Activated CD4-positive, alpha-beta memory T cell treated with anti-CD3 and anti-CD28 coated beads for 36 hours (primary cell): ENCODE results near the gene METAP1. TPM values are rescaled to one million over a fixed set of nuclear protein-coding genes. Genes with fewer than 3 reads are reported as not detected.
"Not testable (repeated sequence)": the region's sequence is repeated elsewhere in the genome, so short reads cannot be mapped to it uniquely, and the experiment has no call there.

Experiments used
- CTCF ChIA-PET: fragments of 350-600 bp; sonication (Branson Sonifier 250); formaldehyde crosslinking; loops from one replicate; lab custom pipeline; 2021; ENCODE audit warnings: antibody characterized with exemption, inconsistent platforms; lab: Charles Lee
- POLR2A ChIA-PET: fragments of 350-600 bp; sonication (Branson Sonifier 250); formaldehyde crosslinking; loops from one replicate; lab custom pipeline; 2021; ENCODE audit warnings: antibody characterized with exemption; lab: Charles Lee
- DNase-seq: peaks from one replicate; pipeline ENCODE4 v3.0.0-alpha.2; 2020
- H3K27ac Mint-ChIP-seq: one replicate; pipeline ENCODE4 v1.8.0; 2021; ENCODE audit warnings: mixed read lengths
- H3K27me3 Mint-ChIP-seq: one replicate; pipeline ENCODE4 v1.8.0; 2021; ENCODE audit warnings: mixed read lengths
- H3K36me3 Mint-ChIP-seq: one replicate; pipeline ENCODE4 v1.8.0; 2021; ENCODE audit warnings: mixed read lengths
- H3K4me1 Mint-ChIP-seq: one replicate; pipeline ENCODE4 v1.8.0; 2021; ENCODE audit warnings: low read depth, mixed read lengths
- H3K4me3 Mint-ChIP-seq: one replicate; pipeline ENCODE4 v1.8.0; 2021; ENCODE audit warnings: mild to moderate bottlenecking, mixed read lengths
- H3K9me3 Mint-ChIP-seq: one replicate; pipeline ENCODE4 v1.8.0; 2021; ENCODE audit warnings: mixed read lengths
- intact Hi-C: fragments of 100-400 bp; cut with micrococcal nuclease; formaldehyde crosslinking; loops from one replicate; pipeline ENCODE4 v1.15.1; 2023
- total RNA-seq, 2 experiments: library from RNA; stranded (reverse); gene quantifications; one replicate each; pipeline ENCODE4 v1.2.3, GENCODE V29; 2021

Gene METAP1
- total RNA-seq, 2 experiments from 2014 or later: 60.7 to 61.1 TPM

GRCh38 chr4:99059550-99059949 lies 64.0 kb downstream of the METAP1 start:
- DNase-seq: no peak
- no peaks in the 10 kb centered on the region for H3K27me3 Mint-ChIP-seq
- intact Hi-C loops: loop anchor here (10.0 kb wide), 1 partner anchor 795 kb away; the partner anchor contains the start of gene RAP1GDS1
- peaks cover 29% of the 10 kb centered on the region for H3K36me3 Mint-ChIP-seq
- H3K4me3 Mint-ChIP-seq: no peak overlapping the region
- no peaks in the 10 kb centered on the region for H3K9me3 Mint-ChIP-seq
- H3K4me1 Mint-ChIP-seq: peaks cover 21% of the 10 kb centered on the region
- CTCF ChIA-PET: interaction anchor here (8.5 kb wide), 1 partner anchor 63 kb away, joined by 216 read pairs; the partner anchor contains the start of gene METAP1
- H3K27ac Mint-ChIP-seq: no peak overlapping the region
- POLR2A ChIA-PET: no interaction called here

- DNase-seq: no peak
- peaks cover 41% of the 10 kb centered on the region for H3K36me3 Mint-ChIP-seq
- no peaks in the 10 kb centered on the region for H3K27me3 Mint-ChIP-seq
- CTCF ChIA-PET: interaction anchor here (0.9 kb wide), 1 partner anchor 560 kb away, joined by 3 read pairs; no protein-coding TSS in a partner anchor
- peaks cover 10% of the 10 kb centered on the region for H3K4me1 Mint-ChIP-seq
- no peak overlapping the region for H3K4me3 Mint-ChIP-seq
- POLR2A ChIA-PET: no interaction called here
- H3K27ac Mint-ChIP-seq: no peak overlapping the region
- intact Hi-C loops: no loop called here
- H3K9me3 Mint-ChIP-seq: peaks cover 5% of the 10 kb centered on the region
These were observed 65.7 kb downstream of the METAP1 start for GRCh38 chr4:99061048-99061700.

GRCh38 chr4:99062120-99062519 lies 66.6 kb downstream of the METAP1 start:
- intact Hi-C loops: no loop called here
- H3K27me3 Mint-ChIP-seq: no peaks in the 10 kb centered on the region
- ChIA-PET CTCF (interaction anchor here (1.6 kb wide), 1 partner anchor 67 kb away, joined by 3 read pairs; the partner anchor contains the start of gene METAP1), POLR2A (no interaction called here)
- no peak overlapping the region for H3K4me3 Mint-ChIP-seq
- peaks cover 9% of the 10 kb centered on the region for H3K4me1 Mint-ChIP-seq
- H3K27ac Mint-ChIP-seq: no peak overlapping the region
- DNase-seq: no peak
- H3K9me3 Mint-ChIP-seq: peaks cover 5% of the 10 kb centered on the region
- H3K36me3 Mint-ChIP-seq: peaks cover 46% of the 10 kb centered on the region

- POLR2A ChIA-PET, H3K4me1 Mint-ChIP-seq, CTCF ChIA-PET, H3K4me3 Mint-ChIP-seq, intact Hi-C loops, DNase-seq, H3K27me3 Mint-ChIP-seq, H3K9me3 Mint-ChIP-seq, H3K27ac Mint-ChIP-seq: not testable (repeated sequence)
- H3K36me3 Mint-ChIP-seq: peaks cover 38% of the 10 kb centered on the region
These were observed 70.0 kb downstream of the METAP1 start for GRCh38 chr4:99065521-99065920.

- H3K27ac Mint-ChIP-seq: no peak overlapping the region
- no peak for DNase-seq
- peaks cover 38% of the 10 kb centered on the region for H3K36me3 Mint-ChIP-seq
- no peak overlapping the region for H3K4me3 Mint-ChIP-seq
- H3K9me3 Mint-ChIP-seq: peaks cover 5% of the 10 kb centered on the region
- ChIA-PET CTCF (interaction anchor here (2.5 kb wide), 1 partner anchor 11 kb away, joined by 19 read pairs; no protein-coding TSS in a partner anchor), POLR2A (no interaction called here)
- H3K27me3 Mint-ChIP-seq: no peaks in the 10 kb centered on the region
- intact Hi-C loops: no loop called here
- H3K4me1 Mint-ChIP-seq: peaks cover 3% of the 10 kb centered on the region
These were observed 72.1 kb downstream of the METAP1 start for GRCh38 chr4:99067617-99068016.

- intact Hi-C loops: no loop called here
- Mint-ChIP-seq H3K36me3 (peaks cover 34% of the 10 kb centered on the region), H3K9me3 (no peaks in the 10 kb centered on the region), H3K27ac (no peak overlapping the region), H3K4me3 (no peak overlapping the region), H3K27me3 (no peaks in the 10 kb centered on the region), H3K4me1 (no peaks in the 10 kb centered on the region)
- DNase-seq: no peak
- ChIA-PET POLR2A (no interaction called here), CTCF (no interaction called here)
These were observed 75.6 kb downstream of the METAP1 start for GRCh38 chr4:99071159-99071558.

- intact Hi-C loops: no loop called here
- Mint-ChIP-seq H3K9me3 (no peaks in the 10 kb centered on the region), H3K27me3 (no peaks in the 10 kb centered on the region), H3K4me3 (no peak overlapping the region), H3K36me3 (peaks cover 39% of the 10 kb centered on the region), H3K27ac (no peak overlapping the region), H3K4me1 (no peaks in the 10 kb centered on the region)
- POLR2A ChIA-PET: interaction anchor here (1.6 kb wide), 1 partner anchor 14 kb away, joined by 4 read pairs; the partner anchor contains the start of gene ADH5
- DNase-seq: no peak
- CTCF ChIA-PET: interaction anchor here (0.9 to 1.9 kb wide), 2 partner anchors 19 to 79 kb away, joined by 3 to 5 read pairs; partner anchors contain the start of gene METAP1
These were observed 79.3 kb downstream of the METAP1 start for GRCh38 chr4:99074816-99075215.

GRCh38 chr4:99076292-99076976 lies 80.9 kb downstream of the METAP1 start:
- H3K36me3 Mint-ChIP-seq: peaks cover 39% of the 10 kb centered on the region
- no peaks in the 10 kb centered on the region for H3K9me3 Mint-ChIP-seq
- intact Hi-C loops: no loop called here
- H3K27ac Mint-ChIP-seq: no peak overlapping the region
- no peak overlapping the region for H3K4me3 Mint-ChIP-seq
- CTCF ChIA-PET: no interaction called here
- POLR2A ChIA-PET: interaction anchor here (1.6 kb wide), 1 partner anchor 12 kb away, joined by 4 read pairs; the partner anchor contains the start of gene ADH5
- DNase-seq: no peak
- no peaks in the 10 kb centered on the region for H3K4me1 Mint-ChIP-seq
- no peaks in the 10 kb centered on the region for H3K27me3 Mint-ChIP-seq

- Mint-ChIP-seq H3K27me3 (no peaks in the 10 kb centered on the region), H3K36me3 (peaks cover 42% of the 10 kb centered on the region), H3K9me3 (no peaks in the 10 kb centered on the region), H3K4me3 (no peak overlapping the region), H3K4me1 (peaks cover 1% of the 10 kb centered on the region), H3K27ac (no peak overlapping the region)
- ChIA-PET CTCF (no interaction called here), POLR2A (no interaction called here)
- no peak for DNase-seq
- intact Hi-C loops: no loop called here
These were observed 81.7 kb downstream of the METAP1 start for GRCh38 chr4:99077177-99077576.

- Mint-ChIP-seq H3K27ac (no peak overlapping the region), H3K27me3 (no peaks in the 10 kb centered on the region), H3K4me1 (peaks cover 3% of the 10 kb centered on the region), H3K36me3 (peaks cover 37% of the 10 kb centered on the region), H3K9me3 (no peaks in the 10 kb centered on the region), H3K4me3 (no peak overlapping the region)
- ChIA-PET POLR2A (no interaction called here), CTCF (interaction anchor here (1.7 kb wide), 1 partner anchor 22 kb away, joined by 5 read pairs; no protein-coding TSS in a partner anchor)
- no peak for DNase-seq
- intact Hi-C loops: no loop called here
These were observed 82.8 kb downstream of the METAP1 start for GRCh38 chr4:99078336-99078735.

- H3K4me3 Mint-ChIP-seq: no peak overlapping the region
- ChIA-PET CTCF (interaction anchor here (1.7 kb wide), 1 partner anchor 23 kb away, joined by 5 read pairs; no protein-coding TSS in a partner anchor), POLR2A (no interaction called here)
- peak overlapping the region; percentile 38 for H3K27ac Mint-ChIP-seq
- H3K9me3 Mint-ChIP-seq: no peaks in the 10 kb centered on the region
- H3K4me1 Mint-ChIP-seq: peaks cover 3% of the 10 kb centered on the region
- no peak for DNase-seq
- intact Hi-C loops: no loop called here
- H3K27me3 Mint-ChIP-seq: no peaks in the 10 kb centered on the region
- H3K36me3 Mint-ChIP-seq: peaks cover 35% of the 10 kb centered on the region
These were observed 83.6 kb downstream of the METAP1 start for GRCh38 chr4:99078931-99079624.
